MV-4-11 (cell line): Measurements from ENCODE around the gene CFAP73.
"Not testable (repeated sequence)": the region's sequence is repeated elsewhere in the genome, so short reads cannot be mapped to it uniquely, and the experiment has no call there.

Source experiments
- DNase-seq: peaks from one replicate; lab custom pipeline; 2025; lab: John Stamatoyannopoulos, UW

The CFAP73 gene

GRCh38 chr12:113119980-113120669, 29.4 kb upstream of the CFAP73 start:
- DNase-seq = no peak

- DNase-seq = no peak
Observed at GRCh38 chr12:113120670-113121370, 28.7 kb upstream of the CFAP73 start.

DNA sequence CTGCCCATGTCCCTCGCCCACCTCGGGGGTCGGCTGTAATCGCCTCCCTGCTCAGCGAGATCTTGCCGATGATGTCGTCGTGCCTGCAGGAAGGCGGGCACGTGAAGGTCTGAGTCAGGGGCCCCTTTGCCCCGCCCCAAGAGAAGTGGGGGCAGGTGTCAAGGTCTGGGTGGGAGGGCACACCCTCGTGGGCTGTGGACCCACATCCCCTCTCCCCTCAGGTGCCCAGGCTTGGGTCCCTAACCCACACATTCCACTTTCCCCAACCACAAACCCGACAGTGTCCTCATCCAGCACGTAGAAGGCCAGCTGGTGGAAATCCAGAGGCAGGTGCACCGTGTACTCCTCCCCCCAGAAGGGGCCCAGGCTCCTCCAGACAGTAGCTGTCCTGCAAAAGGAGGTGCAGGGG, 21.7 kb upstream of the CFAP73 start:
- no peak for DNase-seq

- DNase-seq = no peak
Observed at GRCh38 chr12:113128802-113129663, 20.5 kb upstream of the CFAP73 start.

GRCh38 chr12:113129664-113130456, 19.7 kb upstream of the CFAP73 start:
- no peak for DNase-seq

DNA sequence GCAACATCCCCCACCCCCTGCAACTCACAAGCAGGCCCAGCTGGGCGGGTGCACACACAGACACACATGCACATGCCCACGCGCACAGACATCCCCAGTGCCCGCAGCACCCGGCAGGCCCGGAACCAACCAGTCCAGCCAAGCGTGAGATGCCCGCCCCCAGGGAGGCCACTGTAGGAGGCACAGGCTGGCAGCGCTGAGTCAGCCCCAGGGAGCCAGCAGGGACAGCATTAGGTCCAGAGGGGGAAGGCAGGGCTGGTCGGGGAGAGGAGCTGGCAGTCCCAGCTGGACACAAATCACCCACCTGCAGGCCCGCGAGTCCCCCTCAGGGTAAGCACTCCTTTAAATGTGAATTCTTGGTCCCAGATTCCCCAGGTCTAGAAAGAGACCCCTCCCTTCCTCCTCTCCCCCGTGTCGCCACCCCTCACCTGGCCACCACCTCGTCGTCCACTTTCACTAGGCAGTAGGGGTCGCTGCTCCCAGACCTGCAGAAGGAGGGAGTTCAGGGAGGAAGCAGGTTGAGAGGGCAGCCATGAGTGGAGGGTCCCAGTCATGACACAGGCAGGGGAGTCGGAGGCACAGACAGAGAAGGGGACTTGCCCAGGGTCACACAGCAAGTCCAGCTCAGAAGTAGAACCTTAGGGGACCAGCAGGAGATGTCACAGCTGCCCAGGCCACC, 18.9 kb upstream of the CFAP73 start:
- DNase-seq = no peak

- DNase-seq = no peak
Observed at GRCh38 chr12:113131556-113131955, 18.0 kb upstream of the CFAP73 start.

- DNase-seq = no peak
Observed at GRCh38 chr12:113133036-113133435, 16.5 kb upstream of the CFAP73 start.

DNA sequence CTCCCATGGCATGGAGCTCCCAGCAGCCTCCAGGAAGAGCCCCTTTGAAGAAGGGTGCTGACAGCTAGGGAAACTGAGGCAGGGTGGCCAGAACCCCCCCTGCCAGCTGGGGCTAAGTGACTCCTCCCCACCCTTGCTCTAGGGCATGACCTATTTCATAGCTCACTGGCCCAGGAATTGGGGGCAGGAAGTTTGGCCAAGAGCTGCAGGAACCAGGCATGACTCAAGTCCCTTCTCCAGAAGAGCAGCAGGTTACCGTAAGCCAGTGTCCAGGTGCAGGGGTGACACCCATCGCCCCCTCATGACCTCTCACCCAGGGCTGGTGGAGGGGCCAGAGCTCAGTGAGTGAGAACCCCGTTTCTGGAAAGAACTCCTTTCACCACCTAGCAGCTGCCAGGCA, 15.9 kb upstream of the CFAP73 start:
- no peak for DNase-seq

GRCh38 chr12:113134071-113134470, 15.5 kb upstream of the CFAP73 start:
- DNase-seq = no peak

- DNase-seq = no peak
Observed at GRCh38 chr12:113134521-113134951, 15.0 kb upstream of the CFAP73 start.

GRCh38 chr12:113135178-113136127, 14.1 kb upstream of the CFAP73 start, which contains the start of gene RASAL1:
TSS of gene RASAL1 (minus strand) at chr12:113135761. CDS start at chr12:113135462, 299 bp downstream.
- no peak for DNase-seq

DNA sequence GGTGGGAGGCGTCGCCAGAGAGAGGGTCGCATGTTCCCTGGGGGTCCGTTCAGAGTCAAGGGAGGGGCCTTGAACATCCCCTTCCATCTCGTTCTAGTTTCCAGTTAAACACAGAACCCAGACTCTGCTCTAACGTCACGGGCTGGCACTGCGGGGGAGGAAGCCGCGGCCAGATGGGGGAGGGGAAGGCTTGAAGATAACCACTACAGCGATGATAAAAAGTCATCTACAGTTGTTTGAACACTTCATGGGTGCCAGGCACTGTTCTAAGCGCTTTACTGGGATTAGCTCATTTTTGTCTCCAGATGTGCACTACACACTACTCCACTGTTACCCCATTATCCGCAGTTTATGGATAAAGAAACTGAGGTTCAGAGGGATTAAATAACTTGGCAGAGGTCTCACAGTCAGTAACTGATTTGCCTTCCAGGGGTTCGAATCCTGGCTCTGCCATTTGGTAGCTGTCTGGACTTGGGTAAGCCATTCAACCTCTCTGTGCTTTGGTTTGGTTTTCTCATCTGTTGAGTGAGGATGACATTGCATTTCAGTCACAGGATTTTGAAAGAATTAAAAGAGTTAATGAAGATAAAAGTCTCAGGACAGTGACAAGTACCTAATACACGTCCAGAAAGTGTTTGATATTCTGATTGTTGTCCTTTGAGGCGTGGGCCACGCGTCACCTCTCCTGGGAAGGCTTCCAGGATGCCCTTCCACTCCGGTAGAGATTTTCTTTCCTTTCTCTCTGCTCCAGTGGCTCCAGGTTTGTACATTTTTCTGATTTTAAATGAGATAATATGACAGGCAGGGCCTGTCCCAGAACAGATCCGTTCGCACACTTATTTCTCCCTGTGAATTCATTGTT, 13.2 kb upstream of the CFAP73 start:
- DNase-seq = peak; percentile 11

DNA sequence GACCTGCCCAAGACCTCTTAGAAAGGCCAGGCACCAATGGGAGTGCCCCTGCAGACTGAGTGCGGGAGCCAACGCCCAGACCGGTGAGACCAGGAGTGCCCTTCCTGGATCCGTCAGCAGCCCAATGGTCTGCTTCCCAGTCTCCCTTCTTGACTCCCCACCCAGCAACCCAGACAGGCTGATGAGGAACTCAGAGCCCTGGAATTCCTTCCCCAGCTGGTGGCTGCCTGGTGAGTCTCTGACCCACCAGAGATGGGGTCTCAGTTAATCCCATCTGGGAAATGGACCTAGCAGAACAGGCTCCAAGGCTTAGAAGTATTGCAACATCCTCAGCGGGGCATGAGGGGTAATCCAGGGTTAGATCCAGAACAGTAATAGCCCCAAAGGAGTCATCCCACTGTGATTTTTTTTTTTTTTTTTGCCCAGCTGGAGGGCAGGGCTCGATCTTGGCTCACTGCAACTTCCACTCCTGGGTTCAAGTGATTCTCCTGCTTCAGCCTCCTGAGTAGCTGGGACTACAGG, 12.5 kb upstream of the CFAP73 start:
- no peak for DNase-seq

GRCh38 chr12:113137861-113138783, 11.4 kb upstream of the CFAP73 start:
- no peak for DNase-seq

DNA sequence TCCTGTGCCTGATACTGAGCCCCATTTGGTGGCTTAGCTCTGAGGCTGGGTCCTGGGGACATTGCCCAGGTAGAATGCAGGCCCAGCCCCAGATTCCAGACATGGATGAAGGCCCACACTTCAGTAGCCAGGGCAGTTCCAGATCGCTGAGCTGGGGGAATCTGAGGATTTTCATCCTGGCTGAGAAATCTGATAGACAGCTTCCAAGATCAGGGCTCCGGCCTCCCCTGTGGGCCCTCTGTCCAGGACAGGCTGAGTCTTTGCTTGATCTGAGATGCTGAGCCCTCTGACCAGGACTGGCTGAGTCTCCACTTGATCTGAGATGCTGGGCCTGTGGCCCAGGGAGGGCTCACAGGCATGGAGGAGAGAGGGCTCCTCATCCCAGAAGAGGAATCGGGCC, 10.7 kb upstream of the CFAP73 start:
- DNase-seq = no peak

GRCh38 chr12:113140706-113141105, 8.8 kb upstream of the CFAP73 start:
- no peak for DNase-seq

DNA sequence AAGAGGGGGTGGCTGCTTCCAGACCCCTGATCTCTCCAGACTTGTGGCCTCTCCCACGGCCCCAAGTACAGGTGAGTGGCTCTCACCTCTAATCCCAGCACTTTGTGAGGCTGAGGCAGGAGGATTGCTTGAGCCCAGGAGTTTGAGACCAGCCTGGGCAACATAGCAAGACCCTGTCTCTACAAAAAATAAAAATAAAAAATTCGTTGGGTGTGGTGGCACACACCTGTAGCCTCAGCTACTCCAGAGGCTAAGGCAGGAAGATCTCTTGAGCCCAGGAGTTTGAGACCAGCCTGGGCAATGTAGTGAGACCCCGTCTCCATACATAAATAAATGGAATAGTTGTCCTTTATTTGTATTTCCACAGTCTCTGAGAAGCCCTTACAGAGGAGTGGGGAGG, 7.8 kb upstream of the CFAP73 start:
- not testable (repeated sequence) for DNase-seq
